Endothelial cell of umbilical vein (primary cell): ENCODE results near the gene PLXNA1. TPM values are rescaled to one million over a fixed set of nuclear protein-coding genes. Genes with fewer than 3 reads are reported as not detected.

Source experiments
- BruUV-seq: library from RNA; stranded (reverse); fragments of 400-500 nt; replicated peaks from 2 replicates; lab custom pipeline; 2021; lab: Mats Ljungman, UMichigan
- CTCF ChIA-PET: fragments of 300-600, 350-600 bp; sonication (Branson Sonifier 250); formaldehyde crosslinking; loops from one replicate; lab custom pipeline; 2021; ENCODE audit warnings: antibody characterized with exemption, inconsistent platforms; lab: Charles Lee
- POLR2A ChIA-PET: fragments of 300-600, 350-600 bp; sonication (Branson Sonifier 250); formaldehyde crosslinking; loops from one replicate; lab custom pipeline; 2021; ENCODE audit warnings: antibody characterized with exemption, inconsistent platforms; lab: Charles Lee
- DNase-seq: peaks from one replicate; pipeline ENCODE4 v3.0.0-alpha.2; 2011; ENCODE audit warnings: low read depth, low spot score
- FAIRE-seq: peaks from 2 replicates; lab custom pipeline; 2011; peaks lifted over from hg19 to GRCh38; lab: Jason Lieb, UNC
- H2AFZ ChIP-seq: 2 replicates; pipeline ENCODE4 v1.6.0; 2012; ENCODE audit warnings: low read depth, low read length, control low read depth, inconsistent platforms
- H3K27ac ChIP-seq: 2 replicates; pipeline ENCODE4 v1.5.1; 2011; ENCODE audit warnings: low read depth, mild to moderate bottlenecking, control low read depth, low read length, moderate library complexity; ENCODE audit not compliant: insufficient read depth
- H3K27me3 ChIP-seq, 2 experiments: 2 replicates each; pipeline versions ENCODE4 v1.6.0 to v1.6.1; 2011; ENCODE audit warnings: low read length in 2 of 2, mixed read lengths in 1 of 2; ENCODE audit not compliant: control insufficient read depth in 2 of 2, insufficient read depth in 2 of 2
- H3K36me3 ChIP-seq, 2 experiments: 2 replicates in 1 of 2; 3 replicates in 1 of 2; pipeline ENCODE4 v1.5.1; 2011; ENCODE audit warnings: low read length in 2 of 2, mild to moderate bottlenecking in 1 of 2, moderate library complexity in 1 of 2; ENCODE audit not compliant: control insufficient read depth in 2 of 2, insufficient read depth in 2 of 2; ENCODE audit errors: extremely low read depth in 1 of 2
- H3K4me1 ChIP-seq: 3 replicates; pipeline ENCODE4 v1.5.1; 2011; ENCODE audit warnings: mild to moderate bottlenecking, low read length; ENCODE audit not compliant: control insufficient read depth, insufficient read depth; ENCODE audit errors: extremely low read depth
- H3K4me2 ChIP-seq: 2 replicates; pipeline ENCODE4 v1.6.1; 2011; ENCODE audit warnings: low read length, control low read depth, mixed read lengths; ENCODE audit not compliant: insufficient read depth
- H3K4me3 ChIP-seq, 3 experiments: fragments of 200-600 bp in 1 of 3; sonication (generic), shearing (Covaris generic) in 1 of 3; replicated peaks in 1 of 3; 2 replicates each; pipeline ENCODE4 v1.5.1; 2011 to 2016; ENCODE audit warnings: control low read depth in 3 of 3, low read length in 3 of 3, mild to moderate bottlenecking in 2 of 3, inconsistent platforms in 1 of 3, low read depth in 1 of 3, moderate library complexity in 1 of 3; ENCODE audit not compliant: insufficient read depth in 1 of 3
- H3K79me2 ChIP-seq: 2 replicates; pipeline ENCODE4 v1.6.0; 2012; ENCODE audit warnings: low read length, inconsistent platforms; ENCODE audit not compliant: control insufficient read depth, insufficient read depth
- H3K9ac ChIP-seq: replicated peaks from 2 replicates; pipeline ENCODE3; 2011; ENCODE audit warnings: low read length, control low read depth; ENCODE audit not compliant: insufficient read depth; ENCODE audit errors: extremely low read depth
- H3K9me1 ChIP-seq: replicated peaks from 3 replicates; pipeline ENCODE4 v1.6.0; 2011; ENCODE audit warnings: mild to moderate bottlenecking, low read length; ENCODE audit not compliant: control insufficient read depth, insufficient read depth; ENCODE audit errors: extremely low read depth
- H3K9me3 ChIP-seq: replicated peaks from 2 replicates; pipeline ENCODE4 v1.5.1; 2012; ENCODE audit warnings: low read length, inconsistent platforms; ENCODE audit not compliant: control insufficient read depth, insufficient read depth
- H4K20me1 ChIP-seq: replicated peaks from 2 replicates; pipeline ENCODE3; 2011; ENCODE audit warnings: mild to moderate bottlenecking, low read length; ENCODE audit not compliant: control insufficient read depth, insufficient read depth; ENCODE audit errors: extremely low read depth
- CTCF ChIP-seq, 2 donors: IDR thresholded peaks; 1 replicate in 1 of 2; 2 replicates in 1 of 2; pipeline ENCODE4 v1.5.1; 2011; ENCODE audit warnings: low read length in 2 of 2, mild to moderate bottlenecking in 2 of 2, moderate library complexity in 2 of 2, control low read depth in 1 of 2, inconsistent platforms in 1 of 2, low read depth in 1 of 2; ENCODE audit not compliant: insufficient read depth in 1 of 2; ENCODE audit errors: extremely low read depth in 1 of 2
- GATA2 ChIP-seq: IDR thresholded peaks from 2 replicates; pipeline ENCODE4 v1.7.0; 2011; ENCODE audit warnings: low read depth, mild to moderate bottlenecking, moderate library complexity, mixed read lengths, low read length; ENCODE audit not compliant: insufficient read length, insufficient read depth
- MAX ChIP-seq: IDR thresholded peaks from 2 replicates; pipeline ENCODE4 v1.6.1; 2011; ENCODE audit not compliant: insufficient read depth, insufficient read length
- POLR2AphosphoS5 ChIP-seq: IDR thresholded peaks from 2 replicates; pipeline ENCODE4 v1.6.1; 2012; ENCODE audit warnings: low read depth, mild to moderate bottlenecking, control low read depth, low read length, moderate library complexity; ENCODE audit not compliant: insufficient read depth
- dilution Hi-C: fragments of 300-500 bp; cut with MboI; formaldehyde crosslinking; loops from one replicate; pipeline ENCODE4 v1.15.0; 2019; ENCODE audit warnings: low sequenced_read_pairs; ENCODE audit not compliant: extremely low pct_ligation_motif_present
- intact Hi-C: fragments of 100-400 bp; cut with micrococcal nuclease; formaldehyde crosslinking; loops from one replicate; pipeline ENCODE4 v1.10.0; 2022
- polyA plus RNA-seq, 4 experiments: library from polyadenylated mRNA; depleted of rRNA in 3 of 4; stranded (reverse) in 3 of 4; unstranded in 1 of 4; fragments of >200 nt; gene quantifications; 2 replicates each; pipeline versions ENCODE4 v1.2.1 to v1.2.3, GENCODE V29; 2011 to 2012; ENCODE audit warnings: missing spikeins in 1 of 4
- total RNA-seq: library from RNA; stranded (reverse); gene quantifications from 2 replicates; pipeline ENCODE4 v1.2.3, GENCODE V29; 2021

The PLXNA1 gene
- total and polyA plus RNA-seq, 2 donors (not counting 3 experiments of a cell fraction or from before 2014, with no cell fraction given) = 14.1 to 18.4 TPM

DNA sequence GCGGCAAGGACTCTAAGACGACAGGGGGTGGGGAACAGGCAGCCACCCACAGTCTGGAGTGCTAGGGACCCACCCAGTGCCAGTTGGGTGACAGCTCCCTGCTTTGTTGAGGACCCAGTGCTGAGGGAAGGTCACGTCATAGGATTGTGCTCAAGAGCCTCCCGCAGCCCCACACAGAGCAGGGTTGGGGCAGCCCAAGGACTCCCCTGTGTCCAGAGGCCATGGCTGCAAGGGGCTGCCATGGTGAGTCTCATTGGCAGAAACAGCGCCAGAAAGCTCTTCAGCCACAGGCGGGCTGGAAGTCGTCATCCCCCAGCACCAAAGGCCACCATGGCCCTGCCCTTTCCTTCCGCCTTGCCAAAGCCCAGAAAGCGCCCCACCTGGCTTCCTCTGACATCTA is 37.0 kb upstream of the PLXNA1 start:
- no TSS peak for BruUV-seq

More for the DNA sequence above, 37.0 kb upstream of the PLXNA1 start:
- intact Hi-C loops = no loop called here
- Histone ChIP-seq H2AFZ (no peak overlapping the region), H3K9me3 (no peaks in the 10 kb centered on the region), H3K9ac (no peak overlapping the region), H3K27me3 (no peaks in the 10 kb centered on the region), H3K79me2 (no peaks in the 10 kb centered on the region), H3K9me1 (no peaks in the 10 kb centered on the region), H3K4me1 (no peaks in the 10 kb centered on the region), H3K36me3 (no peaks in the 10 kb centered on the region), H3K27ac (no peak overlapping the region), H4K20me1 (no peaks in the 10 kb centered on the region), H3K4me3 (no peak overlapping the region), H3K4me2 (no peak overlapping the region)
- FAIRE-seq = no peak
- TF ChIP-seq CTCF (IDR thresholded peaks at IDR 0.05; ENCODE audit: extremely low read depth in 1 of 2, insufficient read depth in 1 of 2, low read depth in 1 of 2, low read length in 2 of 2) (no peak), POLR2AphosphoS5 (no peak), GATA2 (no peak), MAX (no peak)
- dilution Hi-C loops = no loop called here
- DNase-seq = no peak
- ChIA-PET CTCF (interaction anchor here (0.9 kb wide), 1 partner anchor 14 kb away, joined by 3 read pairs; no protein-coding TSS in a partner anchor), POLR2A (no interaction called here)
